H1 (cell line): ENCODE measurements around the gene VPS52. TPM values are rescaled to one million over a fixed set of nuclear protein-coding genes. Genes with fewer than 3 reads are reported as not detected.
A peak's percentile ranks its signal among the peaks of the same experiment; 100 is the strongest.

Source experiments
- BCL11A ChIP-seq, 2 experiments: IDR thresholded peaks; one replicate each; pipeline ENCODE4 v1.6.1; 2011; ENCODE audit warnings: low read depth in 2 of 2, low read length in 2 of 2, mild to moderate bottlenecking in 2 of 2
- CHD1 ChIP-seq: IDR thresholded peaks from 2 replicates; pipeline ENCODE4 v1.6.1; 2012; ENCODE audit warnings: low read depth, low read length, improper control_type of control experiment
- KDM4A ChIP-seq: IDR thresholded peaks from one replicate; pipeline ENCODE4 v1.7.1; 2012; ENCODE audit warnings: low read depth, mild to moderate bottlenecking, moderate library complexity, low read length, inconsistent platforms; ENCODE audit not compliant: severe bottlenecking
- MAFK ChIP-seq: IDR thresholded peaks from 2 replicates; pipeline ENCODE4 v1.6.1; 2012; ENCODE audit warnings: low read depth, mild to moderate bottlenecking, improper control_type of control experiment, low read length
- NANOG ChIP-seq: IDR thresholded peaks from 2 replicates; pipeline ENCODE4 v1.6.1; 2011; ENCODE audit warnings: low read length, low read depth, mild to moderate bottlenecking, inconsistent platforms; ENCODE audit not compliant: insufficient read depth, poor library complexity, severe bottlenecking
- NRF1 ChIP-seq: IDR thresholded peaks from 2 replicates; pipeline ENCODE4 v1.6.1; 2011; ENCODE audit warnings: mild to moderate bottlenecking, low read depth, low read length, improper control_type of control experiment
- RAD21 ChIP-seq, 2 experiments: IDR thresholded peaks in 1 of 2; conservative IDR thresholded peaks in 1 of 2; 2 replicates each; pipeline ENCODE4 v1.6.1; 2011; ENCODE audit warnings: low read depth in 2 of 2, low read length in 2 of 2, improper control_type of control experiment in 1 of 2, inconsistent platforms in 1 of 2, mild to moderate bottlenecking in 1 of 2, moderate library complexity in 1 of 2
- SAP30 ChIP-seq: fragments of 300-600 bp; sonication (generic); IDR thresholded peaks from 2 replicates; pipeline ENCODE4 v1.7.1; 2012; ENCODE audit warnings: low read length, moderate library complexity, mild to moderate bottlenecking, inconsistent platforms; ENCODE audit not compliant: insufficient read depth, insufficient replicate concordance
- SP1 ChIP-seq: IDR thresholded peaks from 2 replicates; pipeline ENCODE4 v1.6.1; 2011; ENCODE audit warnings: low read depth, low read length
- polyA plus RNA-seq, 7 experiments: library from polyadenylated mRNA; depleted of rRNA in 3 of 7; stranded (reverse) in 5 of 7; unstranded in 2 of 7; fragments of >200 nt in 5 of 7; fragments of 200-250 nt in 2 of 7; gene quantifications; 1 replicate in 5 of 7; 2 replicates in 1 of 7; 4 replicates in 1 of 7; pipeline versions ENCODE4 v1.2.1 to v1.2.3, GENCODE V29; 2011 to 2013; ENCODE audit warnings: missing spikeins in 2 of 7, mixed read lengths in 2 of 7
- total RNA-seq: library from RNA; stranded (reverse); fragmentation: NEBNext Ultra II Directional; extraction: Animal tissue kit (Norgen Biotek cat#: 25700); gene quantifications from 2 replicates; pipeline ENCODE4 v1.2.1, GENCODE V29; 2021
- TF ChIP-seq, protein P1 (sequence below): IDR thresholded peaks from 2 replicates; pipeline ENCODE4 v1.6.1; 2012; ENCODE audit warnings: inconsistent platforms

The VPS52 gene
- total and polyA plus RNA-seq, 2 of the 8 experiments (the other 6 are each of a cell fraction or from before 2014, with no cell fraction given) = 36.5 to 86.3 TPM

DNA sequence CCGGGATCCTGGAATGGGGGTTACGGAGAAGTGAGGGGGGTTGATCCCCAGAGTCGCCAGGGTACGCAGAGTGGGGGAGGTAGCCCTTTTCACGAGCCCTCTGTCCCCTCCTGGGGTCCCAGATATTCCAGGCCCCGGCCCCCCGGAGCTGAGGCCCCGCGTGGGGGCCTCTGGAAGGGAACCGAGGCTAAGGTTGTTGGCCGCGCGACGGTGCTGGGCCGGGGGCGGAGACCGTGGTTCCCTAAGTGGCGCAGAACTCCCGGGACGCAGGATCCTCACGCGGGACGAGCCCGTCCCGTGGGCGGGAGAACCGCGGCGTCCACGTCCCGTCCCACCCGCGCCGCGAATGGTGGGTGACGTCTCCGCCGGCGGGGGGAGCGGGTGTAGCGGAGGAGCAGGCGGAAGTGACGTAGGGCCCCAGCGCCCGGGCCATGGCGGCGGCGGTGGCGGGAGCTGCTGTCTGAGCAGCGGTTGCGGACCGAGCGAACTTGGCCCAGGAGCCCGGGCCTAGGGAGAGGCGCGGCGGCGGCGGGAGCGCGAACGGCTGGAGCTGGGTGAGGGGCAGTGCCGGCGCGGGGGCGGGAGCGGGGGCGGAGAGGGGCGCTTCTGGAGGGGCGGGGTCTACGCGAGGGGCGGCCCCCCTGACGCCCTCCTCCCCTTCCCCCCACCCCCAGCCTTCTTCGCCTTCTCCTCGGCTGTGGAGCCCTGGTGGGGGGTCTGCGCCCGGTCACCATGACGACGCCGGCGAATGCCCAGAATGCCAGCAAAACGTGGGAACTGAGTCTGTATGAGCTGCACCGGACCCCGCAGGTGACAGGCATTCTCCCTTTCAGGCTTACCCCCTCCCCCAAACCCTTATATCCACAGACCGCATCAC lies 63.3 kb downstream of the VPS52 start, which contains the start of gene RING1 (continued):
- TF ChIP-seq NANOG = no peak
- TF ChIP-seq SP1 = peak; percentile 43; the same call in 1 of the 2 replicates
- no peak for TF ChIP-seq RAD21 (IDR thresholded peaks at IDR 0.05 in 1 of 2, conservative IDR thresholded peaks at IDR 0.05 in 1 of 2; ENCODE audit: low read depth in 2 of 2, low read length in 2 of 2)
- TF ChIP-seq, protein P1, sequence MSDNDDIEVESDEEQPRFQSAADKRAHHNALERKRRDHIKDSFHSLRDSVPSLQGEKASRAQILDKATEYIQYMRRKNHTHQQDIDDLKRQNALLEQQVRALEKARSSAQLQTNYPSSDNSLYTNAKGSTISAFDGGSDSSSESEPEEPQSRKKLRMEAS = peak; percentile 16; the same call in 1 of the 2 replicates
- no peak for TF ChIP-seq NRF1
- TF ChIP-seq SAP30 = peak; percentile 79
- no peak for TF ChIP-seq MAFK
- peak; percentile 88 for TF ChIP-seq KDM4A
- no peak for TF ChIP-seq BCL11A (IDR thresholded peaks at IDR 0.05; ENCODE audit: low read depth in 2 of 2, low read length in 2 of 2)
- TF ChIP-seq CHD1 = no peak
